HG02571 (cell line): ENCODE data around the gene ZBTB7A.

Experiments used
- ATAC-seq: cut with Tn5 transposase; IDR thresholded peaks from one replicate; pipeline ENCODE4 v1.9.1; 2021; ENCODE audit warnings: mild to moderate bottlenecking, moderate library complexity; ENCODE audit not compliant: unreplicated experiment

The ZBTB7A gene

DNA sequence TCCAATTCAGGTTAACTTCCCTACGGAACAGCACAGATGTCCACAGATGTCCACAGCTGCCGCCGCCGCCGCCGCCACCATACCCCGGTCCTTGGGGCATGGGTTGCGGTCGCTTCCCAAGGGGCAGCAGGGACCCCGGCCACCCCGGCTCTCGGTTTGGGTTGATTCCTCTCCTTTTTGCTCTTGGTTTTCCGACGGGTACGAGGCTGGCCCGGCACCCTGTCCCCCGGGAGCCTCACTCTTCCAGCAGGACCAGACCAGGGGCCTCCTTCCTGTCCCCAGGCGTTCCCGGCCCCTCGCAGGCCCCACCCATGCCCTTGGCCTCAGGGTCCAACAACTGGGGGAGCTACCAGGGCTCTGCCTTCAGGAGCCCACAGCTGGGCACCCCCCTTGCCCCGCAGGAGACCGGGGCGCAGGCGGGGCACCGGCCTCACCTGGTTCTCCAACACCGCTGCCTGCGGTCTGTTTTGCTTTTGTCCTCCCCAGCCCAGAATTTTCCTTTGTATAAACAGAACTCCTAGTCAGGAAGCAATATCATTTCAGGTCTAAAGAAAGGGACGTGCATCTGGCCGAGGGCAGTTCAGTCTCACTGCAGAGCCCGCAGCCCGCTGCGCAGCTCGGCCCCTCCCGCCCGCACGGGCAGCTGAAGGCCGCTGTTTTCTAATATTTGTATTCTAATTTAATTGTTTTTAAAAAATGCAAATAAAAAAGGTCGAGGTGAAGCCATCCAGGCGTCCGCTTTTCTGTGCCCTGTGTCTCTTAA is 27.9 kb downstream of the ZBTB7A start:
- ATAC-seq: no peak

DNA sequence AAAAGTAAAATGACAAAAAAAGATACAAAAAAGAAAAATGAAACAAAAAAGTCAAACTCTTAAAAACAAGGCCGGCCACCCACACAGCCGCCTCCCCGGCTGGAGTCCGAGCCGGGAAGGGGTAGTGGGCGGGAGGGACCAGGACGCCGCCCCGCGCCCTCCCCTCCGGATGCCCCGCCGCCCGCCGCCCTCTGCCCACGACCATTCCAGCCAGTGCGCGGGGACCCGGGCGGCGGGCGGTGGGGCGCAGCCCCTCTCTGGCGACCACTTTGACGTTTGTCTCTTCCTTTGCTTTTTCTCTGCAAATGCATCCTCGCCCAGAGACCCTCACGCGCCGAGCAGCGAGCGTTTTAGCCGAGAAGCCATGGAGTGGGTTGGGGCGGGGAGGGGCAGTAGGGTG is 28.6 kb downstream of the ZBTB7A start:
- no peak for ATAC-seq

DNA sequence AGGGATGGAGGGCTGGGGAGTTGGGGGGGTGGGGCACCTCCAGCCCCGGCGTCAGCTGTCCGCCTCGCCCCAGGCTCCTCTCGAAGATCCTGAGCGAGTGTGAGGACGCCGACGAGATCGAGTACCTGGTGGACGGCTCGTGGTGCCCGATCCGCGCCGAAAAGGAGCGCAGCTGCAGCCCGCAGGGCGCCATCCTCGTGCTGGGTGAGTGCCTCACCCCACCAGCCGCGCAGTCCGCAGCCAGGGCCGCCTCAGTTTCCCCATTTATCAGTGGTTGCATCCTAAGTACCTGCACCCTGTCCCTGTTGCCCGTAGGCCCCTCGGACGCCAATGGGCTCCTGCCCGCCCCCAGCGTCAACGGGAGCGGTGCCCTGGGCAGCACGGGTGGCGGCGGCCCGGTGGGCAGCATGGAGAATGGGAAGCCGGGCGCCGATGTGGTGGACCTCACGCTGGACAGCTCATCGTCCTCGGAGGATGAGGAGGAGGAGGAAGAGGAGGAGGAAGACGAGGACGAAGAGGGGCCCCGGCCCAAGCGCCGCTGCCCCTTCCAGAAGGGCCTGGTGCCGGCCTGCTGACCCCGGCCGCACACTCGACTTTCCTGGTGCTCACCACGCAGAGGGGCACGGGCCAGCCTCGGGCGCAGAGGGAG is 29.3 kb downstream of the ZBTB7A start:
- ATAC-seq: no peak

DNA sequence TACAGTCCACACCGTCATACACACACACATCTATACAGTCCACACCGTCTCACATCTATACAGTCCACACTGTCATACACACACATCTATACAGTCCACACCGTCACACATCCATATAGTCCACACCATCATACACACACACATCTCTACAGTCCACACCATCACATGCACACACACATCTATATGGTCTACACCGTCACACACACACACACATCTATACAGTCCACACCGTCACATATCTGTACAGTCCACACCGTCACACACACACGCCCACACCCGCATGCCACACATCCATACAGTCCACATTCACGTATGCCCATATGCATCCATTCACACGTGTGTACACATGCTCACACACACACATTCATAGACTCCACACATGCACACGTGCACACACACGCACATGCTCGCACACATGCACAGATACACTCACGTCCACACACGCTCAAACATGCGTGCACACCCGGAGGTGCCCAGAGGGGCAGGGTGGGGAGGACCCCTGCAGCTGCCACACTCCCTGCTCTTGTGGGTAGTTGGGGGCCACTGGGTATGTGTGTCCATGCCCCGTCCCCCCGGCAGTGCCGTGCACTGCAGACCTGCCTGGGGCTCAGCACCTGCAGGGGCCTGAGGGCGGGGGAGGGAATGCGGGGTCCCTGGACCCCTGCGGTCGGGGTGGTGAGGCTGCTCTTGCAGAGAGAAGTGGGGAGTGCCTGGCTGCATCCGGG is 30.0 kb downstream of the ZBTB7A start:
- ATAC-seq: no peak

DNA sequence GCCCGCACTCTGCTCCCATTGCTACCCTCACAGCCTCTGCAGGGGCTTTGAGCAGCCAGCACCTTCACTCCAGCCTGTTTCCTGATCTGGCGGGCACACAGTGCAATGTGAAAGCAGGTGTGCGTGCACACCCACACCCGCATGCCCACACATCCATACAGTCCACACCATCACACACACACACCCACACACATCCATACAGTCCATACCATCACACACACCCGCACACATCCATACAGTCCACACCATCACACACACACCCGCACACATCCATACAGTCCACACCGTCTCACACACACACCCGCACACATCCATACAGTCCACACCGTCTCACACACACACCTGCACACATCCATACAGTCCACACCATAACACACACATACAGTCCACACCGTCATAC is 31.1 kb downstream of the ZBTB7A start:
- ATAC-seq: no peak

DNA sequence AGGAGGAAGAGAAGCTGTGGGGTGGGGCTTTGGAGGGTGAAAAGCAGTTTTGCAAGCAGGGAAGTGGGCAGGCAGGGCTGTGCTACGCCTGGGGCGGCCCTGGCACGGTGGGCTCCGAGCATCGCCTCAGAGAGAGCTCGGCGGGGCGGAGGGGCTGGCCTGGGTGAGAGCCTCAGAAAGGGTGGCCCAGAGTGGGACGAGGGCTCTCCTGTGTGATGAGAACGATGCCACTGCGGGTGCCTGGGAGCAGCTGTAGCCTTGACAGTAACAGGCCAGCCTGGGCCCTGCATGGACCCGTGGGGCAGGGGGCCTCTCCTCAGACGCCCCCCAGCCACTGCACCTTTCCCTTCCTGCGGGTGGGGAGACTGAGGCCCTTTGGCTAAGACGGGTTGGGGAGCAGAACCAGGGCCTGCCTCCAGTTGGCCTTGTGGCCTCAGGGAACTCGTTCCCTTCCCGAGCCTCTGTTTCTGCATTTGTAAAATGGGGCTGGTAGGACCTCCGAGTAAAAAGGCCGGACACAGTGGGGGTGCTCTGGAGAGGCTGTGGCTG is 31.6 kb downstream of the ZBTB7A start:
- no peak for ATAC-seq

DNA sequence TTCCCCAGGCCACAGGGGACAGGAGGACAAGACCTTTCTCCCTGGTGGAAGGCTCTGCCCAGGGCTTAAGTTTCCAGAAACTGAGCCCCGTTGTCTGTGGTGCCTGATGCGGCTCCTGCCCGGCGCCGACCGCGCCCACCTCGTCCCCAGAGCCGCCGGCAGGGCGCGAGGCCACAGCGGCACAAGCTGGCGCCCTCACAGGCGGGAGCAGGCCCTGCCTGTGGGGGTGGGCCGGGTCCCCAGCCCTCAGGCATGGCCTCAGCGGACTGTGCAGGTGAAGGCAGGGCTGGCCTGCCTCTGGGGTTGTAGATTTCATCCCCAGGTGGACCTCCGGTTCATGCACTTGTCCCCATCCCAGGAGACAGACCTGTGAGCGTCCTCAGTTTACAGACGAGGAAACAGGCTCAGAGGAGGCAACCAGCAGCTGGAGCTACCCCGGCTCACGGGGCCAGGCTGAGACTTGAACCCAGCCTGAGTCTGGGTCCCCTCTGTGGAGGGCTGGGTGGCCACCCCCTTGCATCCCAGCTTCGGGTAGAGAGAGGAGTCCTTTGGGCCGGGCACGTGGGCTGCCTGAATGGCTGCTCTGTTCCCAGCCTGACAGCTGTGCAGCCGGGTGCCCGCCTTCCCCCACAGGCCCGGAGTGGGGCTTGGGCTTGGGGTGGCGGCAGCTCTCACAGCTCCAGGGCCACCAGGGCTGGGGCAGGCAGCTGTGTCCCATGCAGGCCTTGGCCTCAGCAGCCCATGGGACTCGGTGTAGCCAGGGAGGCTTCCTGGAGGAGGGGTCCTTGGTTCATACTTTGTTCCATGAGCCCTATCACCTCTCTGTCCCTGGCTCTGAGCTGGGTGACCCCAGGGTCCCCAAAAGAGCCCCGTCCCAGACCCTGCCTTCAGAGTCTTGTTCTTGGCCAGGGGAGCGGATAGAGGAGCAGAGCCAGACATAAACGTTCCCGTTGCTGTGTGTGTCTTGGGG is 32.4 kb downstream of the ZBTB7A start:
- ATAC-seq: no peak

DNA sequence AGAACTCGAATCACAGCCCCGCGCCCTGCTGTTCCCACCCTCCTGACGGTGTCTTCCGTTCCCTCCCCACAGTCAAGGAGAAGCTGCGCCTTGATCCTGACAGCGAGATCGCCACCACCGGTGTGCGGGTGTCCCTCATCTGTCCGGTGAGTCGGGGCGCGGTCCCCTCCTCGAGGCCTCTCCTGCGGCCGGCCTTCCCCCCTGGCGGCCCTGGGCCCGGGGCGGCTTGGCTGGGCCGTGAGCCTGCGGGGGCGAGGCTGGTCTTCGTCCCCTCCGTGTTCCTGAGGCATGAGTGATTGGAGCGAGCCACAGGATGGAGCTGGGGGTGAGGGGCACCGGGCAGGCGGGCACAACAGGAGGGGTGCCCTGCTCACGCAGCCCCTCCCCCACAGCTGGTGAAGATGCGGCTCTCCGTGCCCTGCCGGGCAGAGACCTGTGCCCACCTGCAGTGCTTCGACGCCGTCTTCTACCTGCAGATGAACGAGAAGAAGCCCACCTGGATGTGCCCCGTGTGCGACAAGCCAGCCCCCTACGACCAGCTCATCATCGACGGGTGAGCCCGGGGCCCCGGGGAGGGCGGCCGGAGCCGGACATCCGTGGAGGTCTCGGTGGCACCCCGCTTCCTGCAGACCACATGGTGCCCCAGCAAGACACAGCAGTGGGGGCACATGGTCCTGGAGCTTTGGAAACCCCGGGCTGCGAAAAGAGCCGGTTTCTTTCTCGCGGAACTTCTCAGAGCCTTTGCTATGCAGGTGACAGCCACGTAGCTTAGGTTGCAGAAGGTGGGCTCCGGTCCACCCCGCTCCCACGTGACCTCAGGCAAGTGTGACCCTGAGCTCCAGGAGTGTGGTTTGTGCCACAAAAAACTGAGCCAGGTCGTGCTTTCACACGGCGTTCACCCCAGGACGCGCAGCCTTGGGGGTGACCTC is 33.4 kb downstream of the ZBTB7A start:
- ATAC-seq: no peak

DNA sequence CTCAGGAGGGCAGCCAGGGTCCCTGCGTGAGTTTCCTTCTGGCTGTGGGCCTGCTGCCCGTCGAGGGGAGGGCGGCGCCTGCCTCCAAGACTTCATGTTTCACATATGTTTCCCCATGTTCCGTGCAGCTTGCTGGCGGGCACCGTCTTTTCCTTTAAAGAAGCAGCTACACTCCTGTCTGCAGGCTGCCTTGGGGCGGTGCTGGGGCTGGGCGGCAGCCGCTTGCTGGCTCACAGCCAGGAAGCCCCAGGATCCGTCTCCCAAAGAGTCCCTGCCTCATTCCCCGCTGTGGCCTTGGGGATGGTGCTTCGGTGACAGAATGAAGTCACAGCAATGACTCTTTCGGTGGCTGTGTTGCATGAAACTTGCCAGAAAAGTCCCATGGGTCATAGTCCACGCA is 34.3 kb downstream of the ZBTB7A start:
- no peak for ATAC-seq

DNA sequence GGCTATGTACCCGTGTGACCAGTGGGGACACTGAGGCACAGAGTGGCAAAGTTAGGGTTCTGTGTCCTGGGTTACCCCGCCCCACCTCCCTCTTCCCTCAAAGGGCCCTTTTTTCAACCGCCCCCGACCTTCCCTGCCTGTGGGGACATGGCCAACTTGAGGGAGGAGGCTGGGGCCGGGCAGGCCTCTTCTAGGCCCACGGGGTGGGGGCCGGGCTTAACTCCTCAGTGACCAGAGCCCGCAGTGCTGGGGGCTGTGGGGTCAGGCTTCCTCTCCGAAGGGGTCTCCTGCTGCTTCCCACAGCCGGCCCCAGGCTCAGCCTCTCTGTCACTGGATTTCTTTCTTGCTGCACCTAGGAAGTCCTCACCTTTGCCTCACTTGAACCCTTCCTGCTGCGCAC is 35.3 kb downstream of the ZBTB7A start:
- ATAC-seq: no peak

DNA sequence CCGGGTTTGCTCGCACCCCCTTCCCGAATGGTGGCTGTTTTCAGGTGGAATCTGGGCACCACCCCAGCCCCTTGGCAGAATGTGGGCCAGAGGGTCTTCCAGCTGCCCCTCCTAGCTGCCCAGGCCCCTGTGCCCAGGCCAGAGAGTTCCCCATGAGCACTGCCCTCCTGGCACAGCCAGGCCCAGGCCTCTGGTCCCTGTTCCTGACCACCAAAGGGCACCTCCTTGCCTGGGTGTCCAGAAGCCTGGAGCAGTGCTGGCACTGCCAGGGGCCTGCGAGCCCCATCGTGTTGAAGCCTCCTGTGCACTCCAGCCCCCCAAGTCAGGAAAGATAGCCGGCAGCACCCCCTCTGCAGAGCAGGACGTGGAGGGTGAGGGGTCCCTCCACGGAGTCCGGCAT is 35.7 kb downstream of the ZBTB7A start:
- ATAC-seq: no peak

DNA sequence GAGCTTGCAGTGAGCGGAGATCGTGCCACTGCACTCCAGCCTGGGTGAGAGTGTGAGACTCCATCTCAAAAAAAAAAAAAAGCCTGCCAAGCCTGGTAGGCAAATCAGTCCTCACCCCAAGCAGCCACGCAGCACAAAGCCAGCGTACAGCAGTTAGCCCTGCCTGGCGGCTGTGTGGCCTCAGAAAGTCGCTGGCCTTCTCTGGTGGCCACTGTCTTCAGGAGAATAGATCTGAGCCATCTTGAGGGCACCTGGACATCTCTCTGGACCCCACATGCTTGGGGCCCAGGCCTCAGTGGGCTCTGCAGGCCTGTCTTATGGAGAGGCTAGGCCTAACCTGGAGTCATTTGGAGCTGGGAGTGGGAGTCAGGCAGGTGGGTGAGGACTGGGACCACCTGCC is 36.1 kb downstream of the ZBTB7A start:
- ATAC-seq: no peak

DNA sequence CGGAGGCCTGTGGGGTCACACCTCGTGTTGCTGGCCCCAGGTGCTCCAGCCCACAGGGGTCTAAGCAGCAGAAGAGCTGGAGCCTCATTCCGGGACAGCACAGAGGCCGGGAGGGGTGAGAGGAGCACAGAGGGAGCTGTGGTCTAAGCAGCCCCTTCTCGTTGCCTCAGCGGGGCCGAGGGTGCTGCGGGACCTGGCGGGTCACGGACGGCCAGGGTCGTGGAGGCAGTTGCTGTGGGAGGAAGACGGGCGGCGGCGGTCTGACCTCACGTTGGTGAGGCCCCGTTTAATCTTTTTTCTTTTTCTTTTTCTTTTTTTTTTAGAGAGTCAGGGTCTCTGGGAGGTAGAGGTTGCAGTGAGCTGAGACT is 37.5 kb downstream of the ZBTB7A start:
- ATAC-seq: no peak

DNA sequence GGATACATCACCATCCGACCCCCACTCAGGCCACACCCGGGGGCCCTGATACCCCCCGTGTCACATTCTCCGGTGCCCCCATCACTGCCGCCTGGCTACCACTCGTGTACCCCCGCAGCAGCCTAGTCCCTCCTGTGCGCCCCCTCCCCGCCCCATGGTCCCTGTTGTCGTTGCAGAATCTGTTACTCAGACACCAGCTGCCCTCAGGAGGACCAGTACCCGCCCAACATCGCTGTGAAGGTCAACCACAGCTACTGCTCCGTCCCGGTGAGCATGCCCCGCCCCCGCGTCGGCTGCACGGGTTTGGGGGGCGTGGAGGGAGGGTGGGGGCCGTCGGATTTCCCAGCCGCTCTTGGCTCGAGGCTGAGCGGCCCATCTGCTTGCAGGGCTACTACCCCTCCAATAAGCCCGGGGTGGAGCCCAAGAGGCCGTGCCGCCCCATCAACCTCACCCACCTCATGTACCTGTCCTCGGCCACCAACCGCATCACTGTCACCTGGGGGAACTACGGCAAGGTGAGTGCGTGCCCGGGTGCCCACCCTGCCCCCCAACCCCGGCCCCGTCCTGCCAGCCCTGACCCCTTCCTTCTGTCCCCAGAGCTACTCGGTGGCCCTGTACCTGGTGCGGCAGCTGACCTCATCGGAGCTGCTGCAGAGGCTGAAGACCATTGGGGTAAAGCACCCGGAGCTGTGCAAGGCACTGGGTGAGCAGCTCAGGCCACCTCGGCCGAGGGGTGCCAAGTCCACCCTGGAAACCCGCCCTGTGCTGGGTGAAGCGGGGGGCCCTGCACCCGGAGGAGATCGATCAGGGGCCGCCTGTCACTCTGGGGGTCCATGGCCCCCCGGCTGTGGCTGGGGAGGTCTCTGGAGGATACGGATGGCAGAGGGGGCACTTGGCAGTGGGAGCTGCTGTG is 38.1 kb downstream of the ZBTB7A start:
- ATAC-seq: no peak

DNA sequence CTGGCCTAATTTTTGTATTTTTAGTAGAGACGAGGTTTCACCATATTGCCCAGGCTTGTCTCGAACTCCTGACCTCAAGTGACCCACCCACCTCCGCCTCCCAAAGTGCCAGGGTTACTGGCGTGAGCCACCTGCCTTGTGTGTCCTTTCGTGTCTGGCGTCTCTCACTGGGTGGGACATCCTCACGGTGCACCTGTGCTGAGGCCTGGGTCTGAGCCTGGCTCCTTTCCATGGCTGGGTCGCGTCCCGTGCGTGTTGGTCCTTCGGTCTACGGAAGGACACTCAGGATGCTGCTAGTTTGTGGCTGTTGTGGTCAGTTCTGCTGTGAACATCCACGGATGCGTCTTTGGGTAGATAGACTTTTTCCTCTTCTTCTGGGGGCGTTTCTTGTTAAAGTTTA is 39.6 kb downstream of the ZBTB7A start:
- no peak for ATAC-seq

DNA sequence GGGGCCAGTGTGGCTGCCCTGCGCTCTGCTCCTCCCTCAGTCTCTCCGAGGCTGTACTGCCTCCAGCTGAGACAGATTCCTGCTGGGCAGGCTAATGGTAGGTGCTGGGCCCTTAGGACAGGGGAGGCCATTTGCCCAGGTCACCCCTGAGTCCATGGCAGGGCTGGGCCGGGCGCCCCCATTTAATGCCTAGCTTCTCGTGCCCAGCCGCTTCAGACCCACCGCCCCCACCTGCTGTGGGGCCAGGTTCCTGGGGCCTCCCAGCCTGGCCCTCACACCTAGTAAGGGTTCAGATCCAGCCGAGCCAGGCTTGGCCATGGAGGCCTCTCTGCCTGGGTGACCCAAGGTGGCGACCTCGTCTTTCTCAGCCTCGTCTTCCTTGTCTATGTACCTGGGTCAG is 41.4 kb downstream of the ZBTB7A start:
- ATAC-seq: no peak

DNA sequence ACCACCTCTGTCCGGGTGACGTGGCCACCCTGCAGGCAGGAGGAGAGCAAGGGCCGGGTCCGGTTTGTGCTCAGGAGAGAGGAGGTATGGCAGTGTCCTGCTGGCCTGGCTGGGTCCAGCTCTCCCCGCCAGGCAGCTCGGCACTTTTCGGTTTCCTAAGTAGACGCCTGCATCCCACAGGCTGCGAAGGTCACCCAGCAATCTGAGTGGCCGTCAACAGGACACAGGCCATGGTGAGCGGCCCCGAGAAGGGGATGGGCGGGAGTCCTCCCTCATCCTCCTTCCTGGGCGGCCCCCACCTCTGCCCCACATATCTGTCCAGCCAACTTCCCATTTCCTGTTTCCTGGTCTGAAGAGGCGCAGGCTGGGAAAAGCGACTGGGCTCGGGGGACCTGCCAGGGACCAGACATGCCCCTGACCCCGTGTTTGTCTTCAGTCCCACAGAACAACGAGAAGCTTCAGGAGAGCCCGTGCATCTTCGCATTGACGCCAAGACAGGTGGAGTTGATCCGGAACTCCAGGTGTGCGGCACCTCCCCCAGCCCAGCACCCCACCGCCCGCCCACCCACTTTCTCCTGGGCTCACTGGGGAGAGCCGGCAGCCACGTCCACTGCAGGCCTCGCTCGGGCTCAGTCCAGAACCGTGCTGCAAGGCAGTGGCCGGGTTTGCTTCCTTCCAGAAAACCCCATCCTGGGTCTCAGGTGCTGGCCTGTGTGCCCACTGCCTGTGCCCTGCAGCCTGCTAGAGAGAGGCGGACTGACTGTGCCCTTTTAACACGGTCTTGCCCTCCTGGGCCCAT is 42.9 kb downstream of the ZBTB7A start:
- ATAC-seq: no peak

DNA sequence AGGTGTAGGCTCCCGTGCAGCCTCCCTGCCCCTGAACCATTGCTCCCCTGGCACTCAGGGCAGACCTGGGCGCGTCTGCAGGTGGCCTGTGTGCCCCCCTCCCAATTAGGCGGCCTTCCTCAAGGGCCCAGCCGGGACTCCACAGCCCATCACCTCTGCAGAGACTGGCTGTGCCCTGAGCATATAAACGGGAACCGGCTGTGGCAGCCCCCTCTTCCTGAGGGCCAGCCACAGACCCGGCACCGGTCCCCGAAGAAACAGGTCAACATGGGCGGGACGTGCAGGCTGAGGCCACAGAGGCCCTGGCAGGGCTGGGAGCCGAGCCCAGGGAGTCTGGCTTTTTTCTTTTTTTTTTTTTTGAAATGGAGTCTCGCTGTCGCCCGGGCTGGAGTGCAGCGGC is 47.1 kb downstream of the ZBTB7A start:
- ATAC-seq: no peak
